GM11168 (cell line): ENCODE data around the gene PXN.
"Not testable (repeated sequence)": the region's sequence is repeated elsewhere in the genome, so short reads cannot be mapped to it uniquely, and the experiment has no call there.

Experiments
- in situ Hi-C: fragments of 300-500 bp; cut with MboI; formaldehyde crosslinking; loops from one replicate; pipeline ENCODE4 v1.12.0; 2022; ENCODE audit warnings: low sequenced_read_pairs; ENCODE audit not compliant: unreplicated experiment

The PXN gene

GRCh38 chr12:120263748-120264085, 1.8 kb downstream of the PXN start:
- in situ Hi-C loops, result no loop called here

- in situ Hi-C loops, result no loop called here
Measured at GRCh38 chr12:120262852-120263747, 2.4 kb downstream of the PXN start.

GRCh38 chr12:120261951-120262851, 3.3 kb downstream of the PXN start:
- in situ Hi-C loops, result no loop called here

GRCh38 chr12:120260607-120261006, 4.9 kb downstream of the PXN start:
- in situ Hi-C loops, result no loop called here

GRCh38 chr12:120259418-120260202, 5.9 kb downstream of the PXN start:
- in situ Hi-C loops, result no loop called here

GRCh38 chr12:120258323-120258896, 7.1 kb downstream of the PXN start:
- in situ Hi-C loops, result no loop called here

- in situ Hi-C loops, result no loop called here
Measured at GRCh38 chr12:120257041-120257821, 8.3 kb downstream of the PXN start.

GRCh38 chr12:120254809-120255208, 10.7 kb downstream of the PXN start:
- in situ Hi-C loops, result no loop called here

GRCh38 chr12:120253313-120253712, 12.2 kb downstream of the PXN start:
- in situ Hi-C loops, result not testable (repeated sequence)

GRCh38 chr12:120252071-120252906, 13.2 kb downstream of the PXN start:
- in situ Hi-C loops, result no loop called here

GRCh38 chr12:120251364-120252070, 14.0 kb downstream of the PXN start:
- in situ Hi-C loops, result not testable (repeated sequence)

GRCh38 chr12:120249875-120250795, 15.4 kb downstream of the PXN start:
- in situ Hi-C loops, result no loop called here

GRCh38 chr12:120249266-120249874, 16.2 kb downstream of the PXN start:
- in situ Hi-C loops, result no loop called here

- in situ Hi-C loops, result no loop called here
Measured at GRCh38 chr12:120247621-120248030, 17.9 kb downstream of the PXN start.

GRCh38 chr12:120247183-120247582, 18.3 kb downstream of the PXN start:
- in situ Hi-C loops, result no loop called here

GRCh38 chr12:120246705-120247104, 18.8 kb downstream of the PXN start:
- in situ Hi-C loops, result not testable (repeated sequence)
